Memory B cell (primary cell): ENCODE results near the gene EME2.
A peak's percentile ranks its signal among the peaks of the same experiment; 100 is the strongest.
"Not testable (repeated sequence)": the region's sequence is repeated elsewhere in the genome, so short reads cannot be mapped to it uniquely, and the experiment has no call there.

Source experiments
- ATAC-seq: fragments of 150-1000 bp; cut with Tn5 transposase; 2 replicates; pipeline ENCODE4 v1.10.0; 2021; ENCODE audit warnings: low read depth, mild to moderate bottlenecking, moderate library complexity
- DNase-seq, 2 donors: peaks; one replicate each; pipeline ENCODE4 v3.0.0; 2022; ENCODE audit warnings: low spot score in 2 of 2
- H3K27ac Mint-ChIP-seq: one replicate; pipeline ENCODE4 v1.8.0; 2022; ENCODE audit warnings: mild to moderate bottlenecking, moderate library complexity, mixed read lengths
- H3K27me3 Mint-ChIP-seq: one replicate; pipeline ENCODE4 v1.8.0; 2022; ENCODE audit warnings: mixed read lengths
- H3K36me3 Mint-ChIP-seq: one replicate; pipeline ENCODE4 v1.8.0; 2022; ENCODE audit warnings: mild to moderate bottlenecking, mixed read lengths
- H3K4me1 Mint-ChIP-seq: one replicate; pipeline ENCODE4 v1.8.0; 2022; ENCODE audit warnings: mixed read lengths
- H3K4me3 Mint-ChIP-seq: one replicate; pipeline ENCODE4 v1.8.0; 2022; ENCODE audit warnings: mild to moderate bottlenecking, moderate library complexity, mixed read lengths
- H3K9me3 Mint-ChIP-seq: one replicate; pipeline ENCODE4 v1.8.0; 2022; ENCODE audit warnings: mixed read lengths

The EME2 gene

GRCh38 chr16:1772362-1772907 is at the start of gene EME2:
Gene EME2, plus strand, starts transcription at chr16:1772810. Its CDS starts 418 bp downstream, at chr16:1773228.
- peak in 1 of 2 donors; percentile 47 for DNase-seq
- Mint-ChIP-seq H3K9me3 (no peaks in the 10 kb centered on the region), H3K4me3 (peak within 1 kb of the TSS; percentile 90), H3K27me3 (no peaks in the 10 kb centered on the region), H3K36me3 (peaks cover 7% of the 10 kb centered on the region), H3K27ac (peak within 1 kb of the TSS; percentile 83), H3K4me1 (peaks cover 7% of the 10 kb centered on the region)
- peak; percentile 19 for ATAC-seq

GRCh38 chr16:1723450-1724147 is 49.0 kb upstream of the EME2 start:
- peak; percentile 53 to 62 for DNase-seq
- Mint-ChIP-seq H3K4me1 (peaks cover 26% of the 10 kb centered on the region), H3K27me3 (no peaks in the 10 kb centered on the region), H3K4me3 (peak overlapping the region; percentile 1), H3K36me3 (peaks cover 10% of the 10 kb centered on the region), H3K27ac (peak overlapping the region; percentile 46), H3K9me3 (no peaks in the 10 kb centered on the region)
- peak; percentile 41 for ATAC-seq

GRCh38 chr16:1724491-1724890 is 48.1 kb upstream of the EME2 start:
- peaks cover 28% of the 10 kb centered on the region for H3K4me1 Mint-ChIP-seq
- DNase-seq (no peak), ATAC-seq (no peak)
- no peaks in the 10 kb centered on the region for H3K27me3 Mint-ChIP-seq
- H3K27ac Mint-ChIP-seq = no peak overlapping the region
- no peak overlapping the region for H3K4me3 Mint-ChIP-seq
- no peaks in the 10 kb centered on the region for H3K9me3 Mint-ChIP-seq
- H3K36me3 Mint-ChIP-seq = peaks cover 16% of the 10 kb centered on the region

- no peaks in the 10 kb centered on the region for H3K27me3 Mint-ChIP-seq
- no peaks in the 10 kb centered on the region for H3K9me3 Mint-ChIP-seq
- ATAC-seq = no peak
- H3K27ac Mint-ChIP-seq = peak overlapping the region; percentile 7
- peaks cover 20% of the 10 kb centered on the region for H3K4me1 Mint-ChIP-seq
- H3K36me3 Mint-ChIP-seq = peaks cover 15% of the 10 kb centered on the region
- DNase-seq = no peak
- H3K4me3 Mint-ChIP-seq = no peak overlapping the region
Observed at GRCh38 chr16:1726661-1727502, 45.7 kb upstream of the EME2 start.

- ATAC-seq (no peak), DNase-seq (no peak)
- Mint-ChIP-seq H3K36me3 (peaks cover 15% of the 10 kb centered on the region), H3K4me3 (no peak overlapping the region), H3K27me3 (no peaks in the 10 kb centered on the region), H3K27ac (peak overlapping the region; percentile 48), H3K4me1 (peaks cover 15% of the 10 kb centered on the region), H3K9me3 (no peaks in the 10 kb centered on the region)
Observed at GRCh38 chr16:1727651-1728624, 44.7 kb upstream of the EME2 start.

GRCh38 chr16:1729026-1729425 is 43.6 kb upstream of the EME2 start:
- H3K4me1 Mint-ChIP-seq = peaks cover 9% of the 10 kb centered on the region
- H3K36me3 Mint-ChIP-seq = peaks cover 15% of the 10 kb centered on the region
- DNase-seq = no peak
- H3K9me3 Mint-ChIP-seq = no peaks in the 10 kb centered on the region
- no peak overlapping the region for H3K4me3 Mint-ChIP-seq
- H3K27ac Mint-ChIP-seq = peak overlapping the region; percentile 48
- no peak for ATAC-seq
- no peaks in the 10 kb centered on the region for H3K27me3 Mint-ChIP-seq

- H3K4me1 Mint-ChIP-seq = peaks cover 9% of the 10 kb centered on the region
- H3K27ac Mint-ChIP-seq = no peak overlapping the region
- H3K9me3 Mint-ChIP-seq = no peaks in the 10 kb centered on the region
- DNase-seq (no peak), ATAC-seq (no peak)
- peaks cover 15% of the 10 kb centered on the region for H3K36me3 Mint-ChIP-seq
- no peak overlapping the region for H3K4me3 Mint-ChIP-seq
- H3K27me3 Mint-ChIP-seq = no peaks in the 10 kb centered on the region
Observed at GRCh38 chr16:1729445-1729844, 43.2 kb upstream of the EME2 start.

GRCh38 chr16:1731073-1731472 is 41.5 kb upstream of the EME2 start:
- H3K36me3 Mint-ChIP-seq = peaks cover 15% of the 10 kb centered on the region
- ATAC-seq (no peak), DNase-seq (no peak)
- no peaks in the 10 kb centered on the region for H3K9me3 Mint-ChIP-seq
- no peak overlapping the region for H3K27ac Mint-ChIP-seq
- peaks cover 12% of the 10 kb centered on the region for H3K4me1 Mint-ChIP-seq
- H3K4me3 Mint-ChIP-seq = no peak overlapping the region
- H3K27me3 Mint-ChIP-seq = no peaks in the 10 kb centered on the region

GRCh38 chr16:1731603-1732002 is 41.0 kb upstream of the EME2 start:
- peaks cover 12% of the 10 kb centered on the region for H3K4me1 Mint-ChIP-seq
- no peak overlapping the region for H3K27ac Mint-ChIP-seq
- H3K27me3 Mint-ChIP-seq = no peaks in the 10 kb centered on the region
- H3K9me3 Mint-ChIP-seq = no peaks in the 10 kb centered on the region
- no peak overlapping the region for H3K4me3 Mint-ChIP-seq
- DNase-seq (no peak), ATAC-seq (no peak)
- H3K36me3 Mint-ChIP-seq = peaks cover 15% of the 10 kb centered on the region

GRCh38 chr16:1732071-1732470 is 40.5 kb upstream of the EME2 start:
- Mint-ChIP-seq H3K4me1 (peaks cover 9% of the 10 kb centered on the region), H3K9me3 (no peaks in the 10 kb centered on the region), H3K27ac (no peak overlapping the region), H3K27me3 (no peaks in the 10 kb centered on the region), H3K36me3 (peaks cover 12% of the 10 kb centered on the region), H3K4me3 (no peak overlapping the region)
- ATAC-seq (no peak), DNase-seq (no peak)

- DNase-seq, H3K9me3 Mint-ChIP-seq, H3K27me3 Mint-ChIP-seq, H3K27ac Mint-ChIP-seq, H3K4me1 Mint-ChIP-seq, ATAC-seq, H3K4me3 Mint-ChIP-seq, H3K36me3 Mint-ChIP-seq: not testable (repeated sequence)
Observed at GRCh38 chr16:1732551-1732987, 40.0 kb upstream of the EME2 start.

- ATAC-seq = no peak
- H3K36me3 Mint-ChIP-seq = peaks cover 4% of the 10 kb centered on the region
- no peak overlapping the region for H3K27ac Mint-ChIP-seq
Observed at GRCh38 chr16:1734123-1734522, 38.5 kb upstream of the EME2 start.

GRCh38 chr16:1734816-1735215 is 37.8 kb upstream of the EME2 start:
- H3K9me3 Mint-ChIP-seq = no peaks in the 10 kb centered on the region
- H3K27me3 Mint-ChIP-seq = no peaks in the 10 kb centered on the region
- no peak overlapping the region for H3K27ac Mint-ChIP-seq
- peaks cover 2% of the 10 kb centered on the region for H3K36me3 Mint-ChIP-seq
- ATAC-seq (no peak), DNase-seq (no peak)
- H3K4me3 Mint-ChIP-seq = no peak overlapping the region
- H3K4me1 Mint-ChIP-seq = peaks cover 3% of the 10 kb centered on the region

More at GRCh38 chr16:1734123-1734522, 38.5 kb upstream of the EME2 start:
- no peak for DNase-seq
- Mint-ChIP-seq H3K9me3 (no peaks in the 10 kb centered on the region), H3K4me1 (peaks cover 3% of the 10 kb centered on the region), H3K27me3 (no peaks in the 10 kb centered on the region), H3K4me3 (no peak overlapping the region)
